GM19035 (cell line): ENCODE results near the gene SDHB.

Experiments used
- ATAC-seq: cut with Tn5 transposase; IDR thresholded peaks from one replicate; pipeline ENCODE4 v1.9.1; 2021; ENCODE audit not compliant: unreplicated experiment

SDHB gene

GRCh38 chr1:17013491-17014320 is 40.1 kb downstream of the SDHB start:
- ATAC-seq, result no peak

DNA sequence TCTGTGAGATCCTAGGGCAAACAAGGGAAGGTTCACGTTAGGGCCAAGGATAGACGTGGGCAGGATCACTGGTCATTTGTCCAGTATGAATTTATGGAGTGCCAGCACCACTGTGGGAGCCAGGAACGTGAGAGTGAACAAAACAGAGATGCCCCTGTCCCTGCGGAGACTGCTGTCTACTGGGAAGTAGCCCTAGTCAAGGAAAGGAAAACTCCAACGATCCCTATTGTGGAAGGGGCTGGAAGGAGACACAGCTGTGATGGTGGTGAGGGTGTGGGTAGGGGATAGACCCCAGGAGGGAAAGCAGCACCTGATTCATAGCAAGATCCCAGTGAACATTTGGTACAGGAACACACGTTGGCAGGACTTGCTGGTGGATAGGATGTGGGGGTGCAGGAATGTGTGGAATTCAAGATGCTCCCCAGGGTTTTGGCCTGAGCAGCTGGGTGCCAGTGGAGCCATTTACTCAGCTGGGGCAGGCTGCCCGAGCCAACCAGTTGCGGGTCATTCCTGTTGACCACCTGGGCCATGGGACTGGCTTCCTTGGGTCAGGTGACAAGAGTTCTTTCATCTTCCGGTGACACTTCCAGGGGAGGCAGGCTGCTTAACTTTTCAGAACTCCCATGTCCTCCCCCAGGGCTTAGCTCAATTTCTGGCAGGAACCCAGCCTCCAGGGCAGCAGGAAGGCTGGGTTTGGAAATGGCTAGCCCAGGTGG is 40.9 kb downstream of the SDHB start:
- no peak for ATAC-seq

- peak; percentile 85 for ATAC-seq
Measured at GRCh38 chr1:17011439-17012307, 42.2 kb downstream of the SDHB start, which contains the start of gene ATP13A2. Gene ATP13A2 (minus strand): TSS chr1:17011928. CDS start chr1:17011738, 190 bp downstream.

DNA sequence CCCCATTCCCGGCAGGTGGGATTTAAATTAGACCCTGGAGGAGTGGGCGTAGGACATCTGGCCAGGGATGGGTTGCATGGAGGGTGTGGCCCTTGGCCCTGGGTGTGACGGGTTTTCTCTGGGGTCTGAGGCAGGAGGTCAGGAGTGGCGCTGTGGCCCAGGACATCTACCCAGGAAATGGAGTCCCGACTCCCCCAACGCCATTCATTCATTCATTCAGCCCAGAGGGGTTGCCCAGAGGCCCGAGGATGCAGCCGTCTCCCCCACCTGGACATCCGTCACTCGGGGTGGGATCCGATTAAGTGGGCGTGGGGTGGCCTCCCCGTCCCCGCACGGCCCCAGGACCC is 42.8 kb downstream of the SDHB start:
- ATAC-seq, result peak; percentile 9

DNA sequence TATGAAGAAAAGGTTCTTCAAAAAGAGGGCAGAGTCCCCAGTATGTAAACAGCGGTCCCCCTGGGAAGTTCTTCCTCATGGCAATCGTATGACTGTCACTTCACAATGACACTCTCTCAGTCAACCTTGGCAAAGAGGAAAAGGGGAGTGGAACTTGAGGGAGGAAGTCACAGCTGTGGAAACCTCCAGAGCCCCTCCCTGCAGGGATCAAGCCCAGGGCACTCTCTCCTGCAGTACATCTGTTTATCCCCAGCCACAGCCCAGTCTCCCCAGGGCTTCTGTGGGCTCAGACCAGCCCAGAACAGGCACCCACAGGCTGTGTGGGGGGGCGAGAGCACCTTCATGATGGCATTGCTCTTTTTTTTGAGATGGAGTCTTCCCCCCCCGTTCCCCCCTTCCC is 44.1 kb downstream of the SDHB start:
- ATAC-seq, result no peak

GRCh38 chr1:17008208-17008855 is 45.5 kb downstream of the SDHB start:
- no peak for ATAC-seq

DNA sequence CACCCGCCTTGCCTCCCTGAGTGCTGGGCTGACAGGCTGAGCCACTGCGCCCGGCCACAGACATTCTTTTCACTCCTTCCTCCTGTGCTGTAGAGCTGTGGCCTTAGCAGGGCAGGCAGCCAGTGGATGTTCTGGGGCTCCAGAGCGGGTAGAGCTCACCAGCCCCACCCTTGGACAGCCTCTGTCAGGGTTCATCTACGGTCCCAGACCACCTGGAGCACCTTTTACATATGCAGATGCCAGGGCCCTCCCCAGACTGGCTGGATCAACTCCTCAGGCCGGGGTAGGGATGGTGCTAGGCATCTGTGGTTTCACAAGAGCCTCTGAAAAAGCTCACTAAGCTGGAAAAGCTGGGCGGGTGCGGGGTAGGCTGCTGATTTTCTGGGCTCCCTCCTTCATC is 46.7 kb downstream of the SDHB start:
- ATAC-seq, result no peak

DNA sequence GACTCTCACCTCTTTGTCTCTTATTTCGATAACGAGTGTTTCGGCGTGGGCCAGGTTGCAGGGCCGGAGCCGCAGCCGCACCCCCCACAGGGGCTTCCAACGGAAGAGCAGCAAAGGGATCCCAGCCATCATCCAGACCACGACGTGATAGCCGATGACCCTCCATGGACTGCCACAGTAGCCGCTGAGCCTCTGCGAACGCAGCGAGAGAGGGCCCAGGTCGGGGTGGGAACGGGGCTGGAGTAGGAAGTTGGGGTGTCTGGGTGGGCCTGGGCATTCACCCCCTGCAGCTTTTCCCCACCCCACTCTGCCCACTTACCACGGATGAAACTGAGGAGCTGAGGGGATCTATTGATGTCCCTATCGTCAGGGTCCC is 48.5 kb downstream of the SDHB start:
- ATAC-seq, result no peak

DNA sequence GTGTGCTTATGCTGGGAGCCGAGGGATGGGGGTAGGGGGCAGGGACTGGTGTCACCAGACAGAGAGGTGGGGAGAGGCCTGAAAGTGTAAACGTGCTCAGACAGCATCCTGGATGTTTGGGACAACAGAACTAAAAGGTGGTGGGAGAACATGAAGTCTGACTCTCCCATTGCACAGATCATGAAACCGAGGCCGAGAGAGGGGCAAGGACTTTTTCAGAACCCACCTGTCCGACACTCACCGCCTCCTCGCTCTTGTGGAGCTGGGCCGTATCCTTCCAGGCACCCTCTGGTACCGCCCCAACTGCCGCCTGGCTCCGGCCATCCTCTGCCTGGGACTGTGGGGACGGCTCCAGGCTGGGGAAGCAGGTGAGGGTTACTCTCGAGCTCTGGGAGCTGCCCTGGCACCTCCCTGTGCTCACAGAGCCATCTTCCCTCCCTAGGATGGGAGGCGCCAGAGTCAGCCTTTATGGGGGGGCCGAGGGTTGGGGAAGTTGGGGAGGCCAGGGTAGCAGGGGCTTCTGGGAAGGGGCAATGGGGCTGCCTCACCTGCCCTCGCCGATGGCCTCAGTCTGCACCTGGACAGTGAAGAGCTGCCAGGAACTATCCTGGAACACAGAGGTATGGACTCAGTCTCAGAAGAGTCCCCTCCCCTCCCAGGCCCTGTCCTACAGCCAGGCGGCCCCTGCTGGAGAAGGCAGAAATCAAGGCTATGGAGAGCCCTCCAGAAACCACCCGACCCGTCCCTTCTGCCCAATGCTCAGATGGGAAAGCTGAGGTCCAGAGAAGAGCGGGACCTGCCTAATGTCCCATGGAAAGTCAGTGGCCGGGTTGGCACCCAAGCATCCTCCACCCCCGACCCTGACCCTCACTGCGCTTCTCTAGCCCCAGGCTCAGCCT is 49.1 kb downstream of the SDHB start:
- ATAC-seq, result no peak

DNA sequence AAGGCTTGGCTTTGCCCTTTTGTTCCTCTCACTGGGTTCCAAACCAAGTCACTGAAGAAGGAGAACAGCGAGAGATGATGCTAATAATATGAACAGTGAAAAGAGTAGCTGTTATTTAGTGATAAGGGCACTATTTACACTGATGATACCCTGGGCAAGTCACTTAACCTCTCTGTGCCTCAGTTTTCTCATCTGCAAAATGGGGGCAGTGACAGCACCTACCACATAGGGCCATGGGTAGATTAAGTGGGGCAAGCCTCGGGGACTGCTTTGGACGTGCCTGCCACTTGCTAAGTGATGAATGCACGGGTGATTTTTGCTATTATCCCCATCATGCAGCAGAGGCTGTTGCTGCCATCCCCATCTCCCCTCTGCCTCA is 51.3 kb downstream of the SDHB start:
- ATAC-seq, result no peak

DNA sequence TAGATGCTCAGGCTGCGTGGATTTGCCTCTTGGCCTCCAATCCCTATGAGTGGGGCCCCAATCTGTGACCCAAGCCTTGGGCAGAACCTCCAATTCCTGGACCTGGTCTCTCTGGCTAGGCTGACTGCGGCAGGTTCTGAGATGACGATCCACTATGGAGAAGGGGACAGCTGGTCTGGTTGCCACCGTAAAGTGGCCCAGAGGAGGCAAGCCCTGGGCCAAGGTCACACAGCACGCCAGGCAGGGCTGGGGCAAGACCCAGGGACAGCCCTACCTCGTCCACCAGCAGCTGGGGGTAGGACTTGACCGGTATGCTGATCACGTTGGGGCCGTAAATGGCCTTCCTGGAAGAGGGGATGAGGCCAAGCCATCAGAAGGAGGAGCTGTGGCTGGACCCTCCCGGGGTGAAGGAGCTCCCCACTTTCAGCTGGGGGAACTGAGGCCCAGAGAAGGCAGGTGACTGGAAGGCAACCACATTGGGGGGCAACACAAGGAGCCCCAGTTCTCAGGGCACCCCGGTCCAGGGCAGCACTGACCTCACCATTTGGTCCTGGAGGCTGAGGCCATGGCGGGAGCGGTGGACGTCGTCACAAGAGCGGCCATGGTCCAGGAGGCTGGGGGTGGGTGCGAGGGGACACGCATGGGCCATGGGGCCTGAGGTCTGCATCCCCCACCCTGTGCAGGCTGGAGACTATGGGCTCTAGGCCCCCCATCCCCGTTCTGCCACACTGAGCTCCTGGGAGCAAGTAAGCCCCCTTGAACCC is 51.9 kb downstream of the SDHB start:
- ATAC-seq, result no peak

- no peak for ATAC-seq
Measured at GRCh38 chr1:16999863-17000262, 54.0 kb downstream of the SDHB start.

DNA sequence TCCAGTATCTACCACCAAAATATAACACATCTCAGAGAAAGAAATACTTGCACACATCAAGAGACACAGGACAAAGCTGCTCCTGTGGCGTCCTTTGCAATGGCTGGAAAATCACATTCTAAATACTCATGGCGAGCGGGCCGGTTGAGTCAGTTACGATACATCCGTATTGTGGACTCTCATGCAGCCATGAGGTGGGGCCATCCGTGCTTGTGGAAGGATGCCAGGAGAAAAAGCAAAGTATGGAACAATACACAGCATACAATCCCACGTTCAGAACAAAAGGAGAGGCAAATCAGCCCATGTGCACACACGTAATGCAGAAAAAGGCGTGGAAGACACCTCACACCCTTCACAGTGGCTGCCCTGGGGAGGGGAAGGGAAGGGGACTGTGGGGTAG is 55.2 kb downstream of the SDHB start:
- ATAC-seq, result no peak

DNA sequence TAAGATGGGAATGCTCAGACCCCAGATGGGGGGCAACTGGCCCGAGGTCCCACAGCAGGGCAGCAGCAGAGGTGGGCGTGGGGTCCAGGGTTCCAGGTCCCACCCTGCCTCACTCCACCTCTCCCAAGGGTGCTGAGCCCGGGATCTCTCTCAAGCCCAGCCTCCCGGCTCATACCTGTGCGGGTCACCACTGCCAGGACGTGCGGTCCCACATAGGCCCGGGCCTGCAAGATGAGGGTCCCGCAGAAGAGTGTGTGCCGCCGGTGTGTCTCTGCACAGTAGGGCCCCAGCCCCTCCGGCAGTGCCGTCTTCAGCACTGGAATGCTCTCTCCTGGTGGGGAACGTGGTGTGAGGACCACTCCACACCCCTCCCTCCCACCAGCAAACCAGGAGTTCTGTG is 57.0 kb downstream of the SDHB start:
- no peak for ATAC-seq

- no peak for ATAC-seq
Measured at GRCh38 chr1:16993521-16994038, 60.3 kb downstream of the SDHB start.

- ATAC-seq, result no peak
Measured at GRCh38 chr1:16992675-16993074, 61.2 kb downstream of the SDHB start.

GRCh38 chr1:16992102-16992501 is 61.7 kb downstream of the SDHB start:
- ATAC-seq, result no peak

DNA sequence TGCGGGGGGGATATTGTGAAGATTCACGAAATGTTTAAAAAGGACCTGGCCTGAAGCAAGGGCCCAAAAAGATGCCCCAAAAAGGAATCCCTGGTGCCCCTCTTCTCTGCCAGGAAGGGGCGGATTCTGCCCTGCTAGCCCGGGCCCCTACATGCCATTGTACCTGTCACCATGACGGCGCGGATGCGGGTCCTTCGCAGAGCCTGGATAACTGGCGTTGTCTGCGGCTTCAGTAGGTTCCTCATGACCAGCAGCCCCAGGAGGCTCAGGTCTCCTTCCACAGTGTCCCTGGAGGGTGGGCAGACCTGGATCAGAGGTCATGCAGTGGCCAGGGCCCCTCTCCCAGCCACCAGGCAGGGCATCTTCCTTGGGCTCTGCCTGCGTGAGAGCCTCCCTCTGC is 62.3 kb downstream of the SDHB start:
- no peak for ATAC-seq
